Occipital lobe (tissue), 3 donors: ENCODE data around the gene FOXP1. TPM values are rescaled to one million over a fixed set of nuclear protein-coding genes. Genes with fewer than 3 reads are reported as not detected.

Experiments used
- DNase-seq: peaks from one replicate; lab custom pipeline; 2025; lab: John Stamatoyannopoulos, UW
- small RNA-seq: library from RNA; depleted of rRNA; stranded (forward); fragments of <200 nt; gene quantifications from one replicate; pipeline ENCODE3, GENCODE V24; 2014
- total RNA-seq: library from RNA; depleted of rRNA; stranded (reverse); fragments of >200 nt; gene quantifications from one replicate; pipeline ENCODE4 v1.2.3, GENCODE V29; 2014

The FOXP1 gene
- total RNA-seq, 1 donor from 2014 or later: 168 TPM

- DNase-seq: no peak
Observed at GRCh38 chr3:70952033-70952747, 631.3 kb downstream of the FOXP1 start.

GRCh38 chr3:70951316-70951715, 632.2 kb downstream of the FOXP1 start:
- no peak for DNase-seq

DNA sequence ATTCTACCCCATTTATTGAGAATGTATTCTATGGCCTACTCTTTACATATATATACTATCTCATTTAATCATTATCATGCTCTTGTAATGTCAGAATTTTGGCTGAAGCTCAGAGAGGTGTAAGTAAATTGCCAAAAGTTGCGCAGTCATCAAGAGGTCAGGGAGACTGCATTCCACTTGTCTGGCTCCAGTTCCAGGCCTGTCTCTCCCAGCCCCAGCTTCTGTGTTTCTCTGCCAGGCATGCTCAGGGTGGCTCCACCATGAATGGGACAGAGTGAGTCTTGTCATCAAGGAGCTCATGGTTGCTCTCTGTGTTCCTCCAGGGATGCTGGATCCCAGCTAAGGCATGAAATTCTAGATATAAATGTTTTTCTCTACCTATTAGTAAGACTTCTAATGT, 635.9 kb downstream of the FOXP1 start:
- DNase-seq: no peak

DNA sequence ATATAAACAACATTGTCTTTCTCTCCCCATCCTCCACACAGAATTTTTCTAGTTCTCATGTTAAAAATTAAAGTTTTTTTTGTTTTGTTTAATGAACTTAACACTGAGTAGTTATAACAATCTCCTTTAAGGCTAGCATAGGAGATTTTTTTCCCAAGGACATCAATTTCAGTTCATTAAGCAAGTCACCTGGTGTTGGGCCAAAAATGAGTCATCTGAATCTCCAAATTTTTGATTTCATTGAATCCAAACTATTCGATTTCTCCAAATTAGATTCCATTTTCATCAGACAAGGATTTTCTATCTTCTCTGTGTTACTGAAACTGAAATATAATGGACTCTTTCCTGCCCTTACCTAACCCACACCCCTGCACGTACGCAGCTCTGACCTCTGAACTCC, 639.6 kb downstream of the FOXP1 start:
- no peak for DNase-seq

GRCh38 chr3:70933105-70933810, 650.3 kb downstream of the FOXP1 start:
- no peak for DNase-seq

DNA sequence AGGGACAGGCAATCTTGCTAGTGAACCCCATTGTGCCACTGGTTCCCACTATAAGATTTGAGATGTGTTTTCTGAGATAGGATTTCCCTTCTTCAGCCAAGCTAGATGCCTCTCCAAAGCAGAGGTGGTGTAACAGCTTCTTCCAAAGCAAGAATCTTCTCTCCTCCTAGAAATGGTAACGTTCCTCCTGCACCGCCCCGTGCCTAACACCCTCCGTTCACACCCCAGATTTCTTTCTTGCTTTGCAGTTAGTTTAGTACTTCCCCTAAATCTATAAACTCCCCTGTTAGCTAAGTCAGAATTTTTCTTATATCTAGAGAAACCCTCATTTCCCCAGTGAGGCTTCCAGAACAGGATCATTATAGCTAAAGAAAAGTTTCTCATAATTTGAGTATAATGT, 653.5 kb downstream of the FOXP1 start:
- DNase-seq: no peak

- no peak for DNase-seq
Observed at GRCh38 chr3:70927239-70927638, 656.3 kb downstream of the FOXP1 start.

DNA sequence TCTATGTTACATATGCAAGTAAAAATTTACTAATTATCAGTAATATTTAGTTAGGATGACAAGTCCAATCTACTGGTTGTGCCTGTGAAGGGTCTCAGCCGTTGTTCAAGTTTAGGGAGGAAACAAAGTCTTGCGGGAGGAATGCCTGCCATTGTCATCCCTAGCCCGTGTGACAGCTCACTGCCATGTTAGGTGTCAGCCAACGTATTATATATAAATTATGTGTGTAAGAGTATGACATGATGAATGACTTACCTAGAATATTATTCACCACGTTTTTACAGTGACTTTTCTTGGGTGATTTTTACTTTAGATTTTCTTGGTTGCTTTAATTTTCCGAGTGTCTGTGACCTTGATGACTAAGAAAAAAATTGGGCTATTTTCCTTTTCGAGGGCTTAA, 656.7 kb downstream of the FOXP1 start:
- DNase-seq: no peak

DNA sequence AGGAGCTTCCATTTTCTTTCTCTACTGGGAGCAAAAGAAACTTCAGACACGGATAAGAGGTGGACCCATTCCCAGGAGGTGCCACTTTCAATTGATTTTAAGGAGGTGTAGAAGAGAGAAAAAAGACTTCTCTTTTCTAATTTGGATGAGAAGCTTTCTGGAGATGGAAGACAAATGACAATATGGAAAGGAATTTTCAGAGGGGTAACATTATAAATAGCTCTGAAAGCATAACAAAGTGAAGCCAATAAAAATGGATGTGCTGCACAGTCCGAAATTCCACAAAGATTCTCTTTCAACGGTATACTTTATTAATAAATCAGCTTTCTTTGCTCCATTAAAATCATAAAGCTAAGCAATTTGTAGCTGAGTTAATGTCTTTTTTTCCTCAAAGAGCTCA, 663.9 kb downstream of the FOXP1 start:
- DNase-seq: no peak

- DNase-seq: no peak
Observed at GRCh38 chr3:70919091-70919490, 664.4 kb downstream of the FOXP1 start.

DNA sequence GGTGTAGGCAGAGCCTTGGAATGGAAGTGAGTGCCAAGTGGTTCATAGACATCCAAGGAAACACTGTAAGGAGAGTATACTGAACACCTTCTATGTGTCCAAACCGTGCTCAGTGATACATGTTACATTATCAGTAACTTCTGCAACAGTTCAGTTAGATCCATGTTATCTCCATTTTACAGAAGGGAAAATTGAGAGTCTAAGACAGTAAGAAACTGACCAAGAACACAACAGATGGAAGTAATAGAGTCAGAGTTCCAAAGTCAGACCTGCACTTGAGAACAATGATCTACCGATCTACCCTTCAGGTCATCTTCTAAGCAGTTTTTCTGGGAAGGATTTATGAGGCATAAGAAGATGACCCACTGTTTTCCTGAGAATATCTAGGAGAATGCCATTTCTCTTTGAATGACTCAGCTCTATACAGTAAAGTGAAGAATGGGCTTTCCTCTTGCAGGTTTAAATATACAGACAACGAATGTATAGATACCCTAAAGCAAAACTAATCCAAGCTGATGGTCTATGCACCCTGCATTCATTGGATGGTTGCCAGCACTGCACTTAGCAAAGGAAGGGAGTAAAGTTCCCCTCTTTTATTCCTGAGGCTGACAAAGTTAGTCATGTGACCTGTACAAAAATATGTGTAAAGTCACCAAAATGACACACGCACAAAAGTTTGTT, 667.0 kb downstream of the FOXP1 start:
- DNase-seq: no peak

DNA sequence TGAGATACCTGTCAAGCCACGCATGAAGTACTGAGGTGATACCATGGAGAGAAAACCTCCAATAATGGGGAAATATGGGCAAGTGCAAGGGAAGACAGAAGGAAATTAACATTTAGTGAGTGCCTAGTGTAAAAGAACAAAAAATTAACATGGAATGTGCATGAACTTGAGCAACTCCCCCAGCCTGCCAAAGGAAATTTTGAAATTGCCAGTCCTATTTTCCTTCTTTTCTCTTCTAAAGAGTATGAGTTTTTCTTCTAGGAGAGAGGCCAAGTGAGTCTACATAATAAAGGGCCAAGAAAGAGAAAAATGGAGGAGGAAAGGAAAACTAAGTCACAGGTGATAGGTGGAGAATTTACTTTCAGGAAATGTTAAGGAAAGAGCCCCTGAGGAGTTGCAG, 668.7 kb downstream of the FOXP1 start:
- DNase-seq: no peak

GRCh38 chr3:70911719-70912118, 671.8 kb downstream of the FOXP1 start:
- DNase-seq: no peak

- no peak for DNase-seq
Observed at GRCh38 chr3:70905491-70905890, 678.0 kb downstream of the FOXP1 start.

Small RNA genes lying within 50 kb of the gene (small RNA-seq; reads per million reads assigned to genes)
- gene MIR1284: 0.26 reads per million

Other genes with a start within 250 kb of the FOXP1 start
- gene EIF4E3, start 141.7 kb upstream of the FOXP1 start, total RNA-seq: 20.9 TPM
- gene GPR27, start 170.1 kb upstream of the FOXP1 start, total RNA-seq: 53.0 TPM
- 0.94 TPM for gene PROK2, start 201.4 kb upstream of the FOXP1 start, total RNA-seq